H1 (cell line): ENCODE results near the gene GPC3. TPM values are rescaled to one million over a fixed set of nuclear protein-coding genes. Genes with fewer than 3 reads are reported as not detected.

ENCODE experiments used
- CTCF ChIA-PET: fragments of 300-600 bp; sonication (Branson Sonifier 250); formaldehyde crosslinking; loops from one replicate; lab custom pipeline; 2021; ENCODE audit not compliant: partially characterized antibody; lab: Charles Lee
- POLR2A ChIA-PET: fragments of 300-600 bp; sonication (Branson Sonifier 250); formaldehyde crosslinking; loops from one replicate; lab custom pipeline; 2021; ENCODE audit warnings: inconsistent platforms; ENCODE audit not compliant: partially characterized antibody; lab: Charles Lee
- DNase-seq, 2 experiments: peaks; one replicate each; pipeline versions ENCODE4 v3.0.0 to v3.0.0-alpha.2; 2010 to 2022; ENCODE audit warnings: low spot score in 2 of 2, low read depth in 1 of 2, mixed read lengths in 1 of 2
- FAIRE-seq: peaks from 2 replicates; lab custom pipeline; 2011; peaks lifted over from hg19 to GRCh38; lab: Jason Lieb, UNC
- H2AFZ ChIP-seq: 2 replicates; pipeline ENCODE4 v1.8.1; 2012; ENCODE audit warnings: low read length, inconsistent platforms
- H2AK5ac ChIP-seq: 2 replicates; pipeline ENCODE4 v1.6.1; 2013; ENCODE audit warnings: low read depth, low read length
- H2BK120ac ChIP-seq: replicated peaks from 2 replicates; pipeline ENCODE3; 2013; ENCODE audit warnings: low read depth, low read length, inconsistent platforms
- H2BK12ac ChIP-seq: 2 replicates; pipeline ENCODE4 v1.6.1; 2013; ENCODE audit warnings: low read depth, low read length
- H2BK15ac ChIP-seq: 2 replicates; pipeline ENCODE4 v1.6.1; 2013; ENCODE audit warnings: low read length
- H2BK20ac ChIP-seq: 2 replicates; pipeline ENCODE4 v1.6.1; 2013; ENCODE audit warnings: low read length
- H2BK5ac ChIP-seq: 2 replicates; pipeline ENCODE4 v1.6.1; 2013; ENCODE audit warnings: low read depth, low read length
- H3K14ac ChIP-seq: 2 replicates; pipeline ENCODE4 v1.6.1; 2013; ENCODE audit warnings: inconsistent platforms; ENCODE audit not compliant: insufficient read length
- H3K18ac ChIP-seq: 2 replicates; pipeline ENCODE4 v1.6.1; 2013; ENCODE audit warnings: low read length; ENCODE audit errors: extremely low read depth
- H3K23ac ChIP-seq: 2 replicates; pipeline ENCODE4 v1.6.1; 2013; ENCODE audit warnings: inconsistent platforms; ENCODE audit not compliant: insufficient read length
- H3K23me2 ChIP-seq: 2 replicates; pipeline ENCODE4 v1.6.1; 2013; ENCODE audit warnings: low read depth, low read length
- H3K27ac ChIP-seq: 2 replicates; pipeline ENCODE4 v1.6.1; 2011; ENCODE audit warnings: low read depth, low read length, inconsistent platforms
- H3K27me3 ChIP-seq, 4 experiments: replicated peaks in 1 of 4; 1 replicate in 1 of 4; 2 replicates in 3 of 4; pipeline versions ENCODE4 v1.6.1 to v1.8.1; 2011 to 2013; ENCODE audit warnings: low read length in 3 of 4, mild to moderate bottlenecking in 3 of 4, inconsistent platforms in 2 of 4, mixed read lengths in 2 of 4, moderate library complexity in 1 of 4; ENCODE audit not compliant: control insufficient read depth in 3 of 4, insufficient read depth in 3 of 4; ENCODE audit errors: extremely low read depth in 1 of 4
- H3K36me3 ChIP-seq, 4 experiments: 2 replicates each; pipeline versions ENCODE4 v1.6.1 to v1.8.1; 2011 to 2013; ENCODE audit warnings: mild to moderate bottlenecking in 4 of 4, low read length in 3 of 4, moderate library complexity in 2 of 4, control low read depth in 1 of 4, inconsistent platforms in 1 of 4; ENCODE audit not compliant: insufficient read depth in 4 of 4, control insufficient read depth in 2 of 4
- H3K4ac ChIP-seq: replicated peaks from 2 replicates; pipeline ENCODE3; 2013; ENCODE audit warnings: low read length, low read depth, mixed read lengths, inconsistent platforms; ENCODE audit not compliant: insufficient read length
- H3K4me1 ChIP-seq, 4 experiments: replicated peaks in 1 of 4; 1 replicate in 1 of 4; 2 replicates in 3 of 4; pipeline versions ENCODE4 v1.6.1 to v1.8.1; 2011 to 2013; ENCODE audit warnings: low read length in 3 of 4, inconsistent platforms in 2 of 4, mixed read lengths in 1 of 4; ENCODE audit not compliant: insufficient read depth in 4 of 4, control insufficient read depth in 3 of 4
- H3K4me2 ChIP-seq, 2 experiments: 2 replicates each; pipeline versions ENCODE4 v1.6.1 to v1.8.1; 2011 to 2013; ENCODE audit warnings: low read depth in 2 of 2, low read length in 2 of 2, control low read depth in 1 of 2, inconsistent platforms in 1 of 2, mild to moderate bottlenecking in 1 of 2; ENCODE audit not compliant: insufficient read depth in 1 of 2
- H3K4me3 ChIP-seq, 4 experiments: fragments of 200-600, 300-600 bp in 1 of 4; sonication (generic), shearing (Covaris generic), sonication (Bioruptor Twin) in 1 of 4; 2 replicates each; pipeline versions ENCODE4 v1.5.1 to v1.8.1; 2011 to 2016; ENCODE audit warnings: low read length in 4 of 4, low read depth in 3 of 4, control low read depth in 2 of 4, inconsistent platforms in 2 of 4, mild to moderate bottlenecking in 2 of 4, mixed read lengths in 1 of 4, moderate library complexity in 1 of 4; ENCODE audit not compliant: insufficient read depth in 2 of 4; ENCODE audit errors: extremely low read depth in 1 of 4
- H3K56ac ChIP-seq: replicated peaks from 2 replicates; pipeline ENCODE3; 2013; ENCODE audit warnings: low read depth, mild to moderate bottlenecking, mixed read lengths, low read length, inconsistent platforms; ENCODE audit not compliant: insufficient read length
- H3K79me1 ChIP-seq: 2 replicates; pipeline ENCODE4 v1.6.1; 2013; ENCODE audit warnings: low read depth, low read length, control low read depth
- H3K79me2 ChIP-seq, 2 experiments: 2 replicates each; pipeline versions ENCODE4 v1.6.1 to v1.8.1; 2012 to 2013; ENCODE audit warnings: low read length in 2 of 2, mild to moderate bottlenecking in 2 of 2, inconsistent platforms in 1 of 2; ENCODE audit not compliant: insufficient read depth in 2 of 2, control insufficient read depth in 1 of 2
- H3K9ac ChIP-seq, 4 experiments: replicated peaks in 1 of 4; 1 replicate in 1 of 4; 2 replicates in 3 of 4; pipeline versions ENCODE4 v1.6.1 to v1.8.1; 2011 to 2013; ENCODE audit warnings: low read depth in 3 of 4, low read length in 3 of 4, control low read depth in 2 of 4, mild to moderate bottlenecking in 2 of 4, moderate library complexity in 2 of 4, inconsistent platforms in 1 of 4; ENCODE audit errors: extremely low read depth in 1 of 4
- H3K9me3 ChIP-seq, 2 experiments: 2 replicates each; pipeline versions ENCODE4 v1.6.1 to v1.8.1; 2012 to 2013; ENCODE audit warnings: mild to moderate bottlenecking in 2 of 2, moderate library complexity in 2 of 2, control low read depth in 1 of 2, inconsistent platforms in 1 of 2, low read depth in 1 of 2, low read length in 1 of 2, mixed read lengths in 1 of 2; ENCODE audit not compliant: insufficient read depth in 2 of 2
- H4K20me1 ChIP-seq, 2 experiments: replicated peaks in 1 of 2; 2 replicates each; pipeline versions ENCODE3 to v1.8.1; 2011 to 2013; ENCODE audit warnings: inconsistent platforms in 2 of 2, low read length in 2 of 2, mild to moderate bottlenecking in 1 of 2; ENCODE audit not compliant: insufficient read depth in 2 of 2, control insufficient read depth in 1 of 2
- H4K5ac ChIP-seq: 2 replicates; pipeline ENCODE4 v1.6.1; 2013; ENCODE audit warnings: low read length, low read depth, mixed read lengths, inconsistent platforms; ENCODE audit not compliant: insufficient read length
- H4K8ac ChIP-seq: 2 replicates; pipeline ENCODE4 v1.8.0; 2013; ENCODE audit warnings: mild to moderate bottlenecking, moderate library complexity, low read length, inconsistent platforms; ENCODE audit not compliant: insufficient read depth; ENCODE audit errors: extremely low read depth
- H4K91ac ChIP-seq: replicated peaks from 2 replicates; pipeline ENCODE3; 2013; ENCODE audit warnings: low read length, mixed read lengths, inconsistent platforms; ENCODE audit not compliant: insufficient read length
- CBX8 ChIP-seq: fragments of 300-800, 300-1000 bp; sonication (generic); IDR thresholded peaks from 2 replicates; pipeline ENCODE4 v1.7.1; 2016; ENCODE audit warnings: low read depth, low read length, borderline replicate concordance
- CEBPB ChIP-seq: IDR thresholded peaks from 2 replicates; pipeline ENCODE4 v1.6.1; 2012; ENCODE audit warnings: low read depth, low read length
- GABPA ChIP-seq: IDR thresholded peaks from 2 replicates; pipeline ENCODE4 v1.6.1; 2011; ENCODE audit warnings: mild to moderate bottlenecking, low read length, moderate library complexity, borderline replicate concordance; ENCODE audit not compliant: insufficient read depth
- HDAC6 ChIP-seq: IDR thresholded peaks from one replicate; pipeline ENCODE4 v1.7.1; 2012; ENCODE audit warnings: low read depth, mild to moderate bottlenecking, inconsistent platforms, low read length, moderate library complexity
- JUN ChIP-seq: IDR thresholded peaks from 2 replicates; pipeline ENCODE4 v1.6.1; 2011; ENCODE audit warnings: low read depth, mild to moderate bottlenecking, improper control_type of control experiment, low read length
- POLR2A ChIP-seq, 2 experiments: IDR thresholded peaks; 1 replicate in 1 of 2; 2 replicates in 1 of 2; pipeline ENCODE4 v1.6.1; 2011; ENCODE audit warnings: low read depth in 2 of 2, low read length in 2 of 2, mild to moderate bottlenecking in 2 of 2; ENCODE audit errors: control extremely low read depth in 1 of 2
- SIRT6 ChIP-seq: IDR thresholded peaks from one replicate; pipeline ENCODE4 v1.7.1; 2012; ENCODE audit warnings: low read length, inconsistent platforms
- SP2 ChIP-seq: IDR thresholded peaks from 2 replicates; pipeline ENCODE4 v1.6.1; 2012; ENCODE audit warnings: mild to moderate bottlenecking, low read length, inconsistent platforms
- SP4 ChIP-seq: IDR thresholded peaks from 2 replicates; pipeline ENCODE4 v1.6.1; 2012; ENCODE audit warnings: low read length, inconsistent platforms
- TBP ChIP-seq: IDR thresholded peaks from 2 replicates; pipeline ENCODE4 v1.6.1; 2011; ENCODE audit warnings: low read depth, low read length, improper control_type of control experiment
- WGBS, 2 experiments: shearing (Covaris generic) in 1 of 2; methylation state at CpG; one replicate each; pipeline versions ENCODE4 v1.1.6 to v1.1.7; 2013 to 2015; ENCODE audit warnings: low lambda C conversion rate in 2 of 2, mixed read lengths in 2 of 2, inconsistent platforms in 1 of 2, low coverage in 1 of 2, missing lambda C conversion rate in 1 of 2; ENCODE audit not compliant: insufficient replicate concordance in 2 of 2, insufficient coverage in 1 of 2, insufficient read length in 1 of 2; ENCODE audit errors: extremely low coverage in 1 of 2, missing lambda C conversion rate in 1 of 2; 5-methylcytosine and 5-hydroxymethylcytosine counted together
- polyA plus RNA-seq, 7 experiments: library from polyadenylated mRNA; depleted of rRNA in 3 of 7; stranded (reverse) in 5 of 7; unstranded in 2 of 7; fragments of >200 nt in 5 of 7; fragments of 200-250 nt in 2 of 7; gene quantifications; 1 replicate in 5 of 7; 2 replicates in 1 of 7; 4 replicates in 1 of 7; pipeline versions ENCODE4 v1.2.1 to v1.2.3, GENCODE V29; 2011 to 2013; ENCODE audit warnings: missing spikeins in 2 of 7, mixed read lengths in 2 of 7
- total RNA-seq: library from RNA; stranded (reverse); fragmentation: NEBNext Ultra II Directional; extraction: Animal tissue kit (Norgen Biotek cat#: 25700); gene quantifications from 2 replicates; pipeline ENCODE4 v1.2.1, GENCODE V29; 2021
- TF ChIP-seq, protein P1 (sequence below): IDR thresholded peaks from 2 replicates; pipeline ENCODE4 v1.6.1; 2012; ENCODE audit warnings: inconsistent platforms

The GPC3 gene
- total and polyA plus RNA-seq, 2 of the 8 experiments (the other 6 are each of a cell fraction or from before 2014, with no cell fraction given), result 64.8 to 71.9 TPM

DNA sequence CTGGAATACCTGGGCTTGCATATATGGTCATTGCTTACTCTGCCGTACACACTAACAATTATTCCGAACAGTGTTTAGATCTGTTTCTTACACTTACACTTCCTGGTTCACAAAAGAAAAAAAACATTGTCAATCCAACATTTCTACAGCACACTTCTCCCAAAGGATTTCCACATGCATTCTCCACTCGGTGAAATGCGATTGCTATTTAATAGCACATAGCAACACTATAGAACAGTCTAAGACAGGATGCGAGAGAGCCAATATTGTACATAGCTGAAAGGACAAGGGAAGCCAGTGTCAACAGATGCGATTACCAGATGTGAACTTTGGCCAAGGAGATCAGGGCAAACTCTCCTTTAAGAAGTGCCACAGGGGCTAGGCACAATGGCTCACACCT is 349.4 kb downstream of the GPC3 start:
- Histone ChIP-seq H2AFZ (no peak overlapping the region), H4K20me1 (no peaks in the 10 kb centered on the region), H4K5ac (no peak overlapping the region), H4K91ac (no peak overlapping the region), H3K9me3 (no peaks in the 10 kb centered on the region), H2BK20ac (no peak overlapping the region), H3K18ac (no peak overlapping the region), H3K23me2 (no peaks in the 10 kb centered on the region), H3K27me3 (no peaks in the 10 kb centered on the region), H2BK120ac (no peak overlapping the region), H3K79me2 (no peaks in the 10 kb centered on the region), H3K4me1 (peaks cover 0 to 2% (median 0%) of the 10 kb centered on the region in 4 experiments; a peak in 3 of 7 replicates), H2AK5ac (no peak overlapping the region), H3K4me2 (no peak overlapping the region), H2BK5ac (no peak overlapping the region), H3K23ac (no peak overlapping the region), H3K14ac (no peak overlapping the region), H3K4me3 (no peak overlapping the region), H3K27ac (no peak overlapping the region), H4K8ac (no peak overlapping the region), H3K36me3 (no peaks in the 10 kb centered on the region), H3K56ac (no peak overlapping the region), H3K9ac (no peak overlapping the region), H3K79me1 (no peaks in the 10 kb centered on the region), H2BK12ac (no peak overlapping the region), H2BK15ac (no peak overlapping the region), H3K4ac (no peak overlapping the region)
- ChIA-PET CTCF (no interaction called here), POLR2A (no interaction called here)
- FAIRE-seq (no peak), DNase-seq (no peak)
- no peak for TF ChIP-seq TBP
- TF ChIP-seq, protein P1, sequence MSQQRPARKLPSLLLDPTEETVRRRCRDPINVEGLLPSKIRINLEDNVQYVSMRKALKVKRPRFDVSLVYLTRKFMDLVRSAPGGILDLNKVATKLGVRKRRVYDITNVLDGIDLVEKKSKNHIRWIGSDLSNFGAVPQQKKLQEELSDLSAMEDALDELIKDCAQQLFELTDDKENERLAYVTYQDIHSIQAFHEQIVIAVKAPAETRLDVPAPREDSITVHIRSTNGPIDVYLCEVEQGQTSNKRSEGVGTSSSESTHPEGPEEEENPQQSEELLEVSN, result no peak
- TF ChIP-seq CEBPB, result no peak
- no peak for TF ChIP-seq CBX8
- no peak for TF ChIP-seq HDAC6
- no peak for TF ChIP-seq SIRT6
- no peak for TF ChIP-seq POLR2A (IDR thresholded peaks at IDR 0.05; ENCODE audit: control extremely low read depth in 1 of 2, low read depth in 2 of 2, low read length in 2 of 2)
- no peak for TF ChIP-seq GABPA
- TF ChIP-seq JUN, result no peak
- TF ChIP-seq SP2, result no peak
- TF ChIP-seq SP4, result no peak
- 93% methylated on average over 5 of the region's 6 CpGs; no CpG with 5 or more reads in 1 of the 2 experiments for WGBS, 2 experiments
